ENCODE measurements around the gene SVOP. TPM values are rescaled to one million over a fixed set of nuclear protein-coding genes. Genes with fewer than 3 reads are reported as not detected.
A peak's percentile ranks its signal among the peaks of the same experiment; 100 is the strongest.
"Not testable (repeated sequence)": the region's sequence is repeated elsewhere in the genome, so short reads cannot be mapped to it uniquely, and the experiment has no call there.

SVOP gene
- total RNA-seq, 3 donors from 2014 or later, result not detected

GRCh38 chr12:109052097-109052413, 31.2 kb upstream of the SVOP start:
- H3K36me3 Mint-ChIP-seq (ENCODE audit: insufficient read depth), result peaks cover 11% of the 10 kb centered on the region
- no peaks in the 10 kb centered on the region for H3K27me3 Mint-ChIP-seq (ENCODE audit: low read depth)
- peaks cover 14% of the 10 kb centered on the region for H3K4me1 Mint-ChIP-seq (ENCODE audit: low read depth)
- ATAC-seq, result no peak
- H3K9me3 Mint-ChIP-seq, result no peaks in the 10 kb centered on the region
- peak overlapping the region; percentile 95 for H3K4me3 Mint-ChIP-seq
- no peak for DNase-seq

GRCh38 chr12:109049794-109050193, 28.9 kb upstream of the SVOP start:
- not testable (repeated sequence) for H3K27me3 Mint-ChIP-seq (ENCODE audit: low read depth); H3K9me3 Mint-ChIP-seq; H3K4me3 Mint-ChIP-seq; H3K36me3 Mint-ChIP-seq (ENCODE audit: insufficient read depth); ATAC-seq; DNase-seq
- peaks cover 14% of the 10 kb centered on the region for H3K4me1 Mint-ChIP-seq (ENCODE audit: low read depth)

GRCh38 chr12:109048706-109049105, 27.8 kb upstream of the SVOP start:
- not testable (repeated sequence) for H3K27me3 Mint-ChIP-seq (ENCODE audit: low read depth); H3K36me3 Mint-ChIP-seq (ENCODE audit: insufficient read depth); ATAC-seq; H3K9me3 Mint-ChIP-seq; DNase-seq; H3K4me3 Mint-ChIP-seq; H3K4me1 Mint-ChIP-seq (ENCODE audit: low read depth)

- H3K9me3 Mint-ChIP-seq, result no peaks in the 10 kb centered on the region
- ATAC-seq (no peak), DNase-seq (no peak)
- H3K4me1 Mint-ChIP-seq (ENCODE audit: low read depth), result peaks cover 3% of the 10 kb centered on the region
- H3K4me3 Mint-ChIP-seq, result no peak overlapping the region
- peaks cover 4% of the 10 kb centered on the region for H3K36me3 Mint-ChIP-seq (ENCODE audit: insufficient read depth)
- H3K27me3 Mint-ChIP-seq (ENCODE audit: low read depth), result peaks cover 13% of the 10 kb centered on the region
Measured at GRCh38 chr12:109047081-109047805, 26.4 kb upstream of the SVOP start.

DNA sequence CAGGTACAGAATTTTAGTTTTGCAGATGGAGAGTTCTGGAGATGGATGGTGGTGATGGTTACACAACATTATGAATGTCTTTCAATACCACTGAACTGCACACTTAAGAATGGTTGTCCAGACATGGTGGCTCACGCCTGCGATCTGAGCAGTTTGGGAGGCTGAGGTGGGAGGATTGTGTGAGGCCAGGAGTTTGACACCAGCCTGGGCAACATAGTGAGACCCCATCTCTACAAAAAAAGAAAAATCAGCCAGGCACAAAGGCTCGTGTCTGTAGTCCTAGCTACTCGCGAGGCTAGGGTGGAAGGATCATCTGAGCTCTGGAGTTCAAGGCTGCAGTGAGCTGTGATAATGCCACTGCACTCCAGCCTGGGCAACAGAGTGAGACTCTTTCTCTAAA, 23.4 kb upstream of the SVOP start:
- ATAC-seq (no peak), DNase-seq (no peak)
- Mint-ChIP-seq H3K27me3 (ENCODE audit: low read depth) (peaks cover 18% of the 10 kb centered on the region), H3K36me3 (ENCODE audit: insufficient read depth) (no peaks in the 10 kb centered on the region), H3K4me1 (ENCODE audit: low read depth) (no peaks in the 10 kb centered on the region), H3K4me3 (no peak overlapping the region), H3K9me3 (peaks cover 3% of the 10 kb centered on the region)

DNA sequence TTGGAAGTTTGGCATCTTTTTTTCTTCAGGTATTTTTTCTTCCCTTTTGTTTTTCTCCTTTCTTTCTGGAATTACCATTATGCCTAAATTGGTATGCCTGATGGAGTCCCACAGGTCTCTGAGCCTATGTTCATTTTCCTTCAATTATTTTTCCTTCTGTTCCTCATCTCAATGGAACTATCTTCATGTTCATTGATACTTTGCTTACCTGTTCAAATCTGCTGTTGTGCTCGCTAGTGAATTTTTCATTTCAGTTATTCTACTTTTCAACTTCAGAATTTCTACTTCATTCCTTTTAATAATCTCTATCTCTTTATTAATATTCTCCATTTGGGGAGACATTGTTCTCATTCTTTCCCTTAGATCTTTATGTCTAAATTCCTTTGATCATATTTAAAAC, 16.1 kb upstream of the SVOP start:
- peaks cover 18% of the 10 kb centered on the region for H3K9me3 Mint-ChIP-seq
- H3K27me3 Mint-ChIP-seq (ENCODE audit: low read depth), result peaks cover 6% of the 10 kb centered on the region
- no peaks in the 10 kb centered on the region for H3K4me1 Mint-ChIP-seq (ENCODE audit: low read depth)
- DNase-seq, result no peak
- ATAC-seq, result no peak
- no peaks in the 10 kb centered on the region for H3K36me3 Mint-ChIP-seq (ENCODE audit: insufficient read depth)
- no peak overlapping the region for H3K4me3 Mint-ChIP-seq

DNA sequence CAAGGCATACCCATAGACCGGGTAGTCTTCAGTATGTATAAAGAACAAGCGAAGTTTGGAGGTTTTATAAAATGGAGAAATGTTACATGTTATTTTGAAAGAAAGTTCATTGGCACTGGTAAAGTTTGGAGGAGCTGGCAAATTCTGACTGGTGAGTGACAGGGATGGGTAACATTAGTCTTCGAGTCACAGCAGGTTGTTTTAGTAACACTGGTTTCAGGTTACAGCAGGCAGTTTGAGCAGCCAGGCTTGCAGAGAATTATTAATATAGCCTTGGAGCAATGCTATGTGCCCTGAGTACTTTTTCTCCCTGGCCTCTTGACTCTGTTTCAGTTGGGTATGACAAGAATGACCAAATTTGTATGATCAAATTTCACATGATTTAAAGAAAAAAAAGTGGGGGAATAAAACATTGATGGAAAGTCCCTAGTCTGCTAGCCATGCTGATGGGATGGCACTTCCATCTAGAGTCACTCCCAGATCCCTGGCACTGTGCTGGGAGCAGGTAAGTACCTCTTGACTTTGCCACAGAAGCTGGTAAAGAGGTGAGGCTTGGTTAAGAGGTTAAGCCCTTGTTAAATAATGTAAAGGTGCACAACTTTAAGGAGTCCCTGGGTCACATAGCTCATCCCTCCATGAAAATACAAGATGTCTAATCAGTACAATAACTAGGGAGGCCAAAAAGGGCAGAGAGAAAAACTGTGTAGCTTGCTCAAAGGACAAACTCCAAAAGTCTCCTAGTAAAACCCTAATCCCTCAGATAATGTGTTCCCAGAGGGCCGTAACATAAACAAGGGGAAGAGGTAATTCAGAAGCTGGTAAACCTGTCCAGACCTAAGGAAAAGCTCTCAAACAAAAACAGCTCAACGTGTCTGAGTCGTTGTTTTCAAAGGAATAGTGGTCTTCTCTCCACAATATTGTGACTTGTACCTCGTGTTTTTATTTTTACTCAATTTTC, 12.7 kb upstream of the SVOP start:
- Mint-ChIP-seq H3K4me3 (no peak overlapping the region), H3K9me3 (peaks cover 15% of the 10 kb centered on the region), H3K4me1 (ENCODE audit: low read depth) (no peaks in the 10 kb centered on the region), H3K27me3 (ENCODE audit: low read depth) (peaks cover 11% of the 10 kb centered on the region), H3K36me3 (ENCODE audit: insufficient read depth) (no peaks in the 10 kb centered on the region)
- ATAC-seq, result no peak
- no peak for DNase-seq

GRCh38 chr12:109029411-109029810, 8.5 kb upstream of the SVOP start:
- Mint-ChIP-seq H3K36me3 (ENCODE audit: insufficient read depth) (no peaks in the 10 kb centered on the region), H3K4me1 (ENCODE audit: low read depth) (no peaks in the 10 kb centered on the region), H3K4me3 (no peak overlapping the region), H3K27me3 (ENCODE audit: low read depth) (peaks cover 14% of the 10 kb centered on the region), H3K9me3 (no peaks in the 10 kb centered on the region)
- no peak for DNase-seq
- no peak for ATAC-seq

DNA sequence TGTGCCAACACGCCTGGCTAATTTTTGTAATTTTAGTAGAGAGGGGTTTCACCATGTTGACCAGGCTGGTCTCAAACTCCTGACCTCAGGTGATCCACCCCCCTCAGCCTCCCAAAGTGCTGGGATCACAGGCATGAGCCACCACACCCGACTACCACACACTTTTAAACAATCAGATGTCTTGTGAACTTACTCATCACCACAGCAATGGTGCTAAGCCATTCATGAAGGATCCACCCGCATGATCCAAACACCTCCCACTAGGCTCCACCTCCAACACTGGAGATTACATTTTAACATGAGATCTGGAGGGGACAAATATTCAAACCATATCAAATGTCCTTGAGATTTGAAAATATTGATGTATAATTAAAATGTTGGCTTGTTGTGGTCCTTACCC, 7.8 kb upstream of the SVOP start:
- H3K36me3 Mint-ChIP-seq (ENCODE audit: insufficient read depth); H3K4me1 Mint-ChIP-seq (ENCODE audit: low read depth); H3K9me3 Mint-ChIP-seq; H3K4me3 Mint-ChIP-seq; ATAC-seq; DNase-seq: not testable (repeated sequence)
- H3K27me3 Mint-ChIP-seq (ENCODE audit: low read depth), result peaks cover 19% of the 10 kb centered on the region

- no peak for DNase-seq
- H3K27me3 Mint-ChIP-seq (ENCODE audit: low read depth), result peaks cover 22% of the 10 kb centered on the region
- no peak overlapping the region for H3K4me3 Mint-ChIP-seq
- H3K9me3 Mint-ChIP-seq, result no peaks in the 10 kb centered on the region
- ATAC-seq, result no peak
- H3K36me3 Mint-ChIP-seq (ENCODE audit: insufficient read depth), result no peaks in the 10 kb centered on the region
- H3K4me1 Mint-ChIP-seq (ENCODE audit: low read depth), result no peaks in the 10 kb centered on the region
Measured at GRCh38 chr12:109027767-109028166, 6.9 kb upstream of the SVOP start.

DNA sequence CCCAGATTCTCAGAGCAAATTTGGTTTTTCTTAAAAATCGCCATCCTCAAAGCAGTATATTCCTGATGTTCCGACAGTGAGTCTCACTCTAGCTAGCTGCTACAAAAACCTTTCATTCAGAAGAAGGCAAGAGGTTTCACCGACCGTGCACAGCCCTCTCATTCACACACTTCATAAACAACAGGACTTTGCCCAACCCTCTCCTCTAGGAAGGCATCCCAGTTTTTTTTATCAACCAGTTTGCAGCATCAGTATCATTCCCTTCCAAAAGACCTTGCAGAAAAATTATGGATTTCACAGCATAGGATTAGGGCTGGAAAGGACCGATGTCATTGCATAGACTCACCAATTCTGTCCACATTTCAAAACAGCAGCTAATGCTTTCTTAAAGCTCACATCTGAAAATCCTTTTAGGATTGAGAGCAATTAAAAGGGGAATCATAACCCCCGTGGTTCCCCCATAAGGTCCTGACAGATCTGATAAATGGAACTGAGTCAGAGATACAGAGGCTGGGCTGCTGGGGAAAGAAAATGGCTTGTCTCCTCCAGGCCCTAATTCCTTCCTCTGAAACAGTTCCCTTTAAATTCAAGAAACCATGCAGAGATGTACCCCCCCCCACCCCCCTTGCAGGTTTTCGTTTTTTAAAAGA, 597 bp downstream of the SVOP start:
- ATAC-seq (no peak), DNase-seq (no peak)
- Mint-ChIP-seq H3K4me3 (no peak overlapping the region), H3K36me3 (ENCODE audit: insufficient read depth) (no peaks in the 10 kb centered on the region), H3K4me1 (ENCODE audit: low read depth) (peaks cover 2% of the 10 kb centered on the region), H3K27me3 (ENCODE audit: low read depth) (peaks cover 44% of the 10 kb centered on the region), H3K9me3 (no peaks in the 10 kb centered on the region)

DNA sequence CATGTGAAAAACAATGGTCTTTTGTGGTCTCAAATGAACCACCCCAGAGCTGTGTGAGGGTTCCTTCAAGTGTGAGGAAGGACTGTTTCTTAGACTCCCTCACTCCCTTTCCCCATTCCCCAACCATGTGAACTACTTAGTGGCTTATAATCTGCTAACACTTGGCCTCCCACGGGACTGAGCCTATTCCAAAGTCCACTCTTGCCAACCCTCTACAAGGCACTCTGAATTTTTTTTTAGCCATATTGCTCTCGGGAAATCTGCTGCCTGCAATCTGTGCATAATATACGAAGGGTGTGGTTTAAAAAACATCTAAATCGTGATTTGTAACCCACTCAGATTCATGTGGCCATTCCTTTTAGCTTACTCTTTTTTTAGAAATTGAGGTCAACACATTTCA, 2.6 kb downstream of the SVOP start:
- no peaks in the 10 kb centered on the region for H3K9me3 Mint-ChIP-seq
- H3K4me3 Mint-ChIP-seq, result no peak overlapping the region
- H3K36me3 Mint-ChIP-seq (ENCODE audit: insufficient read depth), result no peaks in the 10 kb centered on the region
- H3K4me1 Mint-ChIP-seq (ENCODE audit: low read depth), result peaks cover 2% of the 10 kb centered on the region
- ATAC-seq, result no peak
- DNase-seq, result no peak
- peaks cover 43% of the 10 kb centered on the region for H3K27me3 Mint-ChIP-seq (ENCODE audit: low read depth)

GRCh38 chr12:109016978-109017377, 3.9 kb downstream of the SVOP start:
- no peaks in the 10 kb centered on the region for H3K9me3 Mint-ChIP-seq
- DNase-seq (no peak), ATAC-seq (no peak)
- H3K4me3 Mint-ChIP-seq, result no peak overlapping the region
- H3K36me3 Mint-ChIP-seq (ENCODE audit: insufficient read depth), result no peaks in the 10 kb centered on the region
- H3K4me1 Mint-ChIP-seq (ENCODE audit: low read depth), result peaks cover 2% of the 10 kb centered on the region
- peaks cover 35% of the 10 kb centered on the region for H3K27me3 Mint-ChIP-seq (ENCODE audit: low read depth)

GRCh38 chr12:109016016-109016415, 4.9 kb downstream of the SVOP start:
- H3K4me3 Mint-ChIP-seq, result no peak overlapping the region
- H3K27me3 Mint-ChIP-seq (ENCODE audit: low read depth), result peaks cover 33% of the 10 kb centered on the region
- peaks cover 2% of the 10 kb centered on the region for H3K4me1 Mint-ChIP-seq (ENCODE audit: low read depth)
- no peak for DNase-seq
- H3K9me3 Mint-ChIP-seq, result no peaks in the 10 kb centered on the region
- no peak for ATAC-seq
- H3K36me3 Mint-ChIP-seq (ENCODE audit: insufficient read depth), result no peaks in the 10 kb centered on the region

Measured in activated T-cell treated with anti-CD3 and anti-CD28 coated beads, Interleukin-2, amount 50 U/mL, for 4 hours (primary cell).